Suppressor macrophage treated with lipopolysaccharide for 4 hours (primary cell): ENCODE results near the gene INPPL1.
"Not testable (repeated sequence)": the region's sequence is repeated elsewhere in the genome, so short reads cannot be mapped to it uniquely, and the experiment has no call there.

Experiments used
- DNase-seq: peaks from one replicate; pipeline ENCODE4 v3.0.0-alpha.2; 2020

The INPPL1 gene

GRCh38 chr11:72224564-72225410 lies at the start of gene INPPL1:
INPPL1 (plus strand) TSS chr11:72224767; CDS start chr11:72224985, 218 bp downstream.
- DNase-seq, result peak; percentile 48

- no peak for DNase-seq
Observed at GRCh38 chr11:72177656-72178055, 46.9 kb upstream of the INPPL1 start.

GRCh38 chr11:72179049-72179803 lies 45.3 kb upstream of the INPPL1 start:
- no peak for DNase-seq

- DNase-seq, result no peak
Observed at GRCh38 chr11:72179804-72180396, 44.7 kb upstream of the INPPL1 start.

GRCh38 chr11:72180892-72181552 lies 43.5 kb upstream of the INPPL1 start:
- not testable (repeated sequence) for DNase-seq

- not testable (repeated sequence) for DNase-seq
Observed at GRCh38 chr11:72181553-72181958, 43.0 kb upstream of the INPPL1 start.

GRCh38 chr11:72188267-72188666 lies 36.3 kb upstream of the INPPL1 start:
- no peak for DNase-seq

GRCh38 chr11:72189455-72190250 lies 34.9 kb upstream of the INPPL1 start:
- DNase-seq, result no peak

- no peak for DNase-seq
Observed at GRCh38 chr11:72190631-72191071, 33.9 kb upstream of the INPPL1 start.

GRCh38 chr11:72191961-72192381 lies 32.6 kb upstream of the INPPL1 start, which contains the start of gene FOLR1:
FOLR1 (plus strand) TSS chr11:72192140; CDS start chr11:72192174, 34 bp downstream.
- DNase-seq, result peak; percentile 13

GRCh38 chr11:72195518-72196270 lies 28.9 kb upstream of the INPPL1 start:
- DNase-seq, result no peak

GRCh38 chr11:72201445-72201844 lies 23.1 kb upstream of the INPPL1 start:
- not testable (repeated sequence) for DNase-seq

- DNase-seq, result no peak
Observed at GRCh38 chr11:72202571-72202970, 22.0 kb upstream of the INPPL1 start.

GRCh38 chr11:72203163-72203562 lies 21.4 kb upstream of the INPPL1 start:
- no peak for DNase-seq

- DNase-seq, result peak; percentile 42
Observed at GRCh38 chr11:72204886-72205285, 19.7 kb upstream of the INPPL1 start.

GRCh38 chr11:72206794-72207193 lies 17.8 kb upstream of the INPPL1 start:
- not testable (repeated sequence) for DNase-seq

GRCh38 chr11:72208281-72208680 lies 16.3 kb upstream of the INPPL1 start:
- peak; percentile 57 for DNase-seq

GRCh38 chr11:72209101-72209500 lies 15.5 kb upstream of the INPPL1 start:
- DNase-seq, result peak; percentile 73

- DNase-seq, result no peak
Observed at GRCh38 chr11:72216638-72217037, 7.9 kb upstream of the INPPL1 start, which contains the start of gene FOLR2. FOLR2 (plus strand) TSS chr11:72216794; CDS start chr11:72218585, 1,791 bp downstream.

GRCh38 chr11:72217841-72218240 lies 6.7 kb upstream of the INPPL1 start:
- peak; percentile 46 for DNase-seq

- no peak for DNase-seq
Observed at GRCh38 chr11:72218251-72218745, 6.3 kb upstream of the INPPL1 start.
